Myometrial cell (primary cell): Measurements from ENCODE around the gene SCN3B. TPM values are rescaled to one million over a fixed set of nuclear protein-coding genes. Genes with fewer than 3 reads are reported as not detected.

Source experiments
- total RNA-seq: library from RNA; depleted of rRNA; stranded (reverse); fragments of >200 nt; gene quantifications from 2 replicates; pipeline ENCODE4 v1.2.3, GENCODE V29; 2015

Gene SCN3B
- total RNA-seq: 0.18 TPM in 1 of 2 replicates, not detected in the other

GRCh38 chr11:123654566-123655081 is at the start of gene SCN3B:
TSS of gene SCN3B (minus strand) at chr11:123654624. CDS start at chr11:123653801, 823 bp downstream.

Other genes starting within 250 kb of the SCN3B start
- 9.9 and 13.3 TPM in 2 replicates for gene GRAMD1B, start 224.4 kb downstream of the SCN3B start, total RNA-seq
- gene ZNF202, start 87.0 kb upstream of the SCN3B start, total RNA-seq: 2.9 and 5.7 TPM in 2 replicates
- not detected in 2 replicates for gene OR6X1, start 99.9 kb upstream of the SCN3B start, total RNA-seq
- not detected in 2 replicates for gene OR6M1, start 151.7 kb upstream of the SCN3B start, total RNA-seq
- not detected in 2 replicates for gene TMEM225, start 231.0 kb upstream of the SCN3B start, total RNA-seq
- gene OR8D4, start 247.5 kb upstream of the SCN3B start, total RNA-seq: not detected in 2 replicates